Astrocyte of the hippocampus (primary cell): ENCODE data around the gene FBXL4.
A peak's percentile ranks its signal among the peaks of the same experiment; 100 is the strongest.

Experiments
- DNase-seq: peaks from one replicate; pipeline ENCODE4 v3.0.0; 2011; ENCODE audit warnings: low read depth, low spot score

The FBXL4 gene

GRCh38 chr6:98827295-98828159, 120.2 kb downstream of the FBXL4 start:
- DNase-seq = peak; percentile 88

- DNase-seq = peak; percentile 44
Measured at GRCh38 chr6:98825600-98826230, 122.0 kb downstream of the FBXL4 start.

GRCh38 chr6:98824902-98825599, 122.7 kb downstream of the FBXL4 start:
- DNase-seq = peak; percentile 55

- DNase-seq = peak; percentile 82
Measured at GRCh38 chr6:98824162-98824901, 123.4 kb downstream of the FBXL4 start.

GRCh38 chr6:98823428-98824161, 124.2 kb downstream of the FBXL4 start:
- DNase-seq = no peak

- peak; percentile 22 for DNase-seq
Measured at GRCh38 chr6:98821756-98822405, 125.9 kb downstream of the FBXL4 start.
